ENCODE measurements around the gene MRTO4. TPM values are rescaled to one million over a fixed set of nuclear protein-coding genes. Genes with fewer than 3 reads are reported as not detected.
"Not testable (repeated sequence)": the region's sequence is repeated elsewhere in the genome, so short reads cannot be mapped to it uniquely, and the experiment has no call there.

Gene MRTO4
- total and polyA plus RNA-seq, 5 donors = 10.1 to 21.1 (median 12.6) TPM

DNA sequence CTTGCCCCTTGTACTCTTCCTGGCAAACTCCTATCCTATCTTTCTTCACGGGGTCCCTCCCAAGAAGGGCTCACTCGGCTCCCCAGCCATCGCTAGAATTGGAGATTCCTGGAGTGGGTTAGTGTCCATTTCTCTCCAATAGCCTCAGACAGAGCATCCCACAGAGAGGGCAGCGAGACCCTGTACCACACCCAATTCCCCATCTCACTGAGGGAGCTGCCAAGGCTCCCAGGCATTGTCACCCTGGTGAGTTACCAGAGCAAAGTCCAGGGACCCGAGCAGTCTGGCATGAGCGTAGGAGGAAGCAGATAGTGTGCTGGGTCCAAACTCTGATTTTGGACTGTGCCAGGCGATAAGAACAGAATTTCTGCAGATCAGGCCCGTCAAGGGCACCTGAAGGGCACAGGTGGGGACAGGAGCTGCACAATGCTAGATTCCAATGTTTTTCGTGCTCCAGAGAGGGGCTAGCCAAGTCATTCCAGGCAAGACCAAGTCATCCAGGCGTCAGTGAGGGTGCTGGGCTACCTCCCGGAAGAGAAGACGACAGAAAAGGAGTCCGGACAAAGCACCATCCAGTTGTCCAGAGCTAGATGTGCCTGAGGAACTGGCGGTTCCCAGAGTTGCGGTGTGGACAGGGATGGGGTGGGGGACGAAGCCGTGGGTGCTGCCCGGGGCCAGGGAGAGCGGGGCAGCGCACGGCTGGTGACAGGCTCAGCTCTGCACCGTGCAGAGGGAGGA is 21.7 kb downstream of the MRTO4 start:
- H3K4me3 ChIP-seq (ENCODE audit: low read length) = no peak overlapping the region
- intact Hi-C loops (cut with DNase I) = no loop called here
- no peaks in the 10 kb centered on the region for H3K9me3 ChIP-seq (ENCODE audit: control insufficient read depth, low read length)
- no peaks in the 10 kb centered on the region for H3K4me1 ChIP-seq (ENCODE audit: control insufficient read depth, insufficient read depth, low read length)
- H3K27me3 ChIP-seq (ENCODE audit: control insufficient read depth, insufficient read depth) = no peaks in the 10 kb centered on the region
- 85% methylated on average over 22 of the region's 22 CpGs for WGBS
- DNase-seq (no peak), ATAC-seq (peak in 1 of 2 donors; percentile 41)
- no peak overlapping the region for H3K27ac ChIP-seq (ENCODE audit: low read length)

DNA sequence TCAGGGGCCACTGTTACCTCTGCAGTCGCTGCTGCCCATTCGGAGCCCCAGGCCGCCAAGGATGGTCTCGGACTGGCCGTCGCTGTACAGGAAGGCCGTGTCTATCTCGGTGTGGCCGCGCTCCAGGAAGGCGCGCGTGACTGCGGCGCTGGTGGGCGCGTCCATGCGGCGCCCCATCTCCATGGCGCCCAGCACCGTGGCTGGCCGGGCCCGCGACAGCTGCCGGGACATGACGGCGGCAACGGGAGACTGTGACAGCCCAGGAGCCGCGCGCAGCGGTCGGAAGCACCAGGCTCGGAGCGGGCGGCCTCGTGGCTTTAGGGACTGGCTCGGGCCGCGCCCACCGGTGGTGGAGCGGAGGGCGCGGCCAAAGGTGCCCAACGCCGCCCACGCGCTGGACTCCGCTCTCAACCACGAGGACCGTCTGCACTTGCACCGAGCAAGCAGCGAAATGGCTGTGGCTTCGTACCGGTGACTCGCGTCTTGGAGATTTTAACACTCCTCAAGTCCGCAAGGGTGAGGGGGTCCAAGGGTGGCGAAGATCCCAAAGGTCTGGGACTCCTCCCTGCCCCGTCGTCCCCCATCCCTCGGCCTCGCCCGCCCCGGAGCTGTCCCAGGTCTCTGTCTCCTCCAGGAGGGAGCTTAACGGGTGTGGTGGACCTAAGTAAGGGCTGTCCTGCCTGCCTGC is 22.4 kb downstream of the MRTO4 start:
- H3K4me3 ChIP-seq (ENCODE audit: low read length); H3K9me3 ChIP-seq (ENCODE audit: control insufficient read depth, low read length): not testable (repeated sequence)
- WGBS = 17% methylated on average over 56 of the region's 66 CpGs

DNA sequence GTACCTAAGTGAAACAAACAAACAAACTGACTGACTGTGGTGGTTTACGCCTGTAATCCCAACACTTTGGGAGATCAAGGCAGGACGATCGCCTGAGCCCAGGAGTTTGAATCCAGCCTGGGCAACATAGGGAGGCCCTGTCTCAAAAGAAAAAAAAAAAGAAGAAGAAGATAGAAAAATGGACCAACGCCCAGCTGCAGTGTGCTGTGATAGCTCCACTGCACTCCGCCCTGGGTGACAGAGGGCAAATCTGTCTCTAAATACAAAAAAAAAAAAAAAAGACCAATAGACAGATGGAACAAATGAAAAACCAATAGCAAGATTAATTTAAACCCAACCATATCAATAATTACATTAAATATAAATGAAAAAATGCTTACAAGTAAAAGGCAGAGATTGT is 23.0 kb downstream of the MRTO4 start:
- ATAC-seq = no peak
- 95% methylated on average over 5 of the region's 5 CpGs for WGBS
- H3K27ac ChIP-seq (ENCODE audit: low read length) = no peak overlapping the region
- H3K4me3 ChIP-seq (ENCODE audit: low read length) = no peak overlapping the region
- H3K27me3 ChIP-seq (ENCODE audit: control insufficient read depth, insufficient read depth) = no peaks in the 10 kb centered on the region
- H3K4me1 ChIP-seq (ENCODE audit: control insufficient read depth, insufficient read depth, low read length) = no peaks in the 10 kb centered on the region
- no peak for DNase-seq
- no peaks in the 10 kb centered on the region for H3K9me3 ChIP-seq (ENCODE audit: control insufficient read depth, low read length)
- intact Hi-C loops (cut with DNase I) = no loop called here

More for the DNA sequence above, 22.4 kb downstream of the MRTO4 start:
- peak; percentile 68 to 70 for ATAC-seq
- H3K27me3 ChIP-seq (ENCODE audit: control insufficient read depth, insufficient read depth); DNase-seq; H3K27ac ChIP-seq (ENCODE audit: low read length); H3K4me1 ChIP-seq (ENCODE audit: control insufficient read depth, insufficient read depth, low read length); intact Hi-C loops (cut with DNase I): not testable (repeated sequence)

DNA sequence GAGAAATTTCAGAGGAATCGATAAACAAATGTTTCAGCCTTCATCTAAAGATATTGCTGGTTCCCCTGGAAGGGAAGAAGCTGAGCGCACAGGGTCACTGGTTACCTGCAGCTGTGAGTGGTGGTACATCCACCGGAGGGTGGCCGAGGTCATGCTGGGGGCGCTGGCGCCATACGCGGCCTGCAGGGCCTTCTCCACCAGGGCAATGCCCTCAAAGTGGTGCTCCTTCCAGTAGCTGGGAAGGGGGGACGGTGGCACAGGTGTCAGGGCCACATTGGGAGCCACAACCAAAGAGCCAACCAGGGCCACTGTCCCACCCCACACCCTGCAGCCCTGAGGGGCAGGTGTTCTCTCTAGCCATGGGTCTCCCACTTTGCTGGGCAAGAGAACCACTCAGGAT is 32.3 kb downstream of the MRTO4 start:
- no peaks in the 10 kb centered on the region for H3K4me1 ChIP-seq (ENCODE audit: control insufficient read depth, insufficient read depth, low read length)
- H3K27me3 ChIP-seq (ENCODE audit: control insufficient read depth, insufficient read depth) = no peaks in the 10 kb centered on the region
- no peaks in the 10 kb centered on the region for H3K9me3 ChIP-seq (ENCODE audit: control insufficient read depth, low read length)
- no peak overlapping the region for H3K27ac ChIP-seq (ENCODE audit: low read length)
- DNase-seq = no peak
- WGBS = 96% methylated on average over 9 of the region's 9 CpGs
- intact Hi-C loops (cut with DNase I) = no loop called here
- H3K4me3 ChIP-seq (ENCODE audit: low read length) = no peak overlapping the region
- no peak for ATAC-seq

DNA sequence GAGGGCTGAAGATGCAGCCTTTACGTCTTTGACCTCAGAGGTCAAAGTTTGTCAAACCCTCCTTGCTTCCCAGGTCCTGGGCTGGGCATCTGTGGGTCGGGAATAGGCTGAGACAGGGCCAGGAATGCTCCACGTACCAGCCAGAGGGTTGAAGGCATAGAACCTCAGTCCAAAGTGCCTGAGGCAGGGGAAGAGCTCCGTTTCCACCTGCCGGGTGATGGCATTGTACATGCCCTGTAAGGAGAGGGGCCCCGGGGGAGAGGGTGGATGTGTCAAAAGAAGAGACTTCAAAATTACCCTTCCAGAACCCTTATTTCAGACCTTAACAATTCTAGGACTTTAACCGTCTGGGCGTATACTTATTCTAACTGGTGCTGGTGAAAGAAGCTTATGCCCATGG is 33.3 kb downstream of the MRTO4 start:
- no peaks in the 10 kb centered on the region for H3K9me3 ChIP-seq (ENCODE audit: control insufficient read depth, low read length)

DNA sequence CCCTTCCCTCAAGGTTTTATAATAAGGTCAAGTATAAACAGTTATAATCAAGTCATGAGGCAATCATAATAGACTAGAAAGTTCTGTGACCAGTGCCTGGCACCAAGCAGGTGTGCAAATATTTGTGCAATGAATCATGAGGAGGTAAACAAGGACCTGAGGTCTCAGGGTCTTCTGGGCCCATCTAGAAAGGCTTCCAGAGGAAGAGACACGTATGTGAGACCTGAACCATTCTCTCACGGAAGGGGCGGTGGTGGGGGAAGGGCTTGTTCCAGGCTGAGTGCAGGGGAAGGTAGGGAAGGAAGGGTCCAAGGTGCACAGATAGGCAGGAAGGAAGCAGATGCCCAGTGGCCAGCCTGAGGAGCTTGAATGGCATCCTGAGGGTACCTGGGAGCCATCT is 33.8 kb downstream of the MRTO4 start:
- H3K27ac ChIP-seq (ENCODE audit: low read length); H3K9me3 ChIP-seq (ENCODE audit: control insufficient read depth, low read length); H3K4me1 ChIP-seq (ENCODE audit: control insufficient read depth, insufficient read depth, low read length); DNase-seq; intact Hi-C loops (cut with DNase I); H3K4me3 ChIP-seq (ENCODE audit: low read length); ATAC-seq; H3K27me3 ChIP-seq (ENCODE audit: control insufficient read depth, insufficient read depth): not testable (repeated sequence)
- 89% methylated on average over 3 of the region's 3 CpGs for WGBS

More for the DNA sequence above, 33.3 kb downstream of the MRTO4 start:
- no peak overlapping the region for H3K27ac ChIP-seq (ENCODE audit: low read length)
- WGBS = 86% methylated on average over 8 of the region's 8 CpGs
- no peaks in the 10 kb centered on the region for H3K27me3 ChIP-seq (ENCODE audit: control insufficient read depth, insufficient read depth)
- intact Hi-C loops (cut with DNase I) = no loop called here
- H3K4me1 ChIP-seq (ENCODE audit: control insufficient read depth, insufficient read depth, low read length) = no peaks in the 10 kb centered on the region
- ATAC-seq (no peak), DNase-seq (no peak)
- no peak overlapping the region for H3K4me3 ChIP-seq (ENCODE audit: low read length)

DNA sequence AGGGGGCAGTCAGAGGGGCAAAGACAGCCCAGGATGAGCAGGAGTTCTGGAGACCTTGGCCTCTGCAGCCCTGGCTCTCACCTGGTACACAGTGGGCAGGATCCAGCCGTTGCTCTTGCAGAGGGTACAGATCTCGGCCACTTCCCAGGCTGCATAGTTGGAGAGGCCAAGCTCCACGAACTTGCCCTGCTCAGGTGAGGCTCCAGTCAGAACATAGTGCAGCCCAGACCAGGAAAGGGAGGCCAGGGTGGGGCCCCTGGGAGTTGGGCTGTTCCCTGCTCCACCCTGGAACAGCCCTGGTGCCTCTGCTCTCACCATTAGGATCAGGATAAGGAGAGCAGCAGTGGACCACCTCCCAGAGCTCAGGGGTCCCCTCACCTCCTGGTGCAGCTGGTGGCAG is 34.2 kb downstream of the MRTO4 start:
- H3K9me3 ChIP-seq (ENCODE audit: control insufficient read depth, low read length); ATAC-seq; intact Hi-C loops (cut with DNase I); DNase-seq; H3K27ac ChIP-seq (ENCODE audit: low read length); H3K27me3 ChIP-seq (ENCODE audit: control insufficient read depth, insufficient read depth); H3K4me1 ChIP-seq (ENCODE audit: control insufficient read depth, insufficient read depth, low read length); H3K4me3 ChIP-seq (ENCODE audit: low read length): not testable (repeated sequence)
- WGBS = 89% methylated on average over 3 of the region's 3 CpGs

DNA sequence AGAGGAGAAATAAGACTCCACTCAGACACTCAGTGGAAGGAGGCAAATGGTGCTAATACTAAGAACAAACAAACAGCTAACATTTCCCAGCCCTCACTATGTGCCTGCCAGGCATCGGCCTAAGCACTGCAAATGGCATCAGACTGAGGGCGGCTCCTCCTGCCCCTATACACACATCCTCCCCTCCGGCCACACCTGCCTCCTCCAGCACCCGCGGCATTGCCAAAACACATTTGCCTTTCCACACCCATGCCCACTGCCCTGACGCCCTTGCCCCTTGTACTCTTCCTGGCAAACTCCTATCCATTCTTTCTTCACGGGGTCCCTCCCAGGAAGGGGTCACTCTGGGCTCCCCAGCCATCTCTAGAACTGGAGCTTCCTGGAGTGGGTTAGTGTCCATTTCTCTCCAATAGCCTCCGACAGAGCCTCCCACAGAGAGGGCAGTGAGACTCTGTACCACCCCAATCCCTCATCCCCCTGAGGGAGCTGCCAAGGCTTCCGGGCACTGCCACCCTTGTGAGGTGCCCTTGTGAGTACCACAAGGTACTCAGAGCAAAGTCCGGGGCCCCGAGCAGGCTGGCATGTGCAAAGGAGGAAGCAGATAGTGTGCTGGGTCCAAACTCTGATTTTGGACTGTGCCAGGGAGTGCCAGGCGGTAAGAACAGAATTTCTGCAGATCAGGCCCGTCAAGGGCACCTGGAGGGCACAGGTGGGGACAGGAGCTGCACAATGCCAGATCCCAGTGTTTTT is 36.0 kb downstream of the MRTO4 start:
- Histone ChIP-seq H3K4me3 (ENCODE audit: low read length) (no peak overlapping the region), H3K4me1 (ENCODE audit: control insufficient read depth, insufficient read depth, low read length) (no peaks in the 10 kb centered on the region), H3K27ac (ENCODE audit: low read length) (no peak overlapping the region), H3K9me3 (ENCODE audit: control insufficient read depth, low read length) (no peaks in the 10 kb centered on the region), H3K27me3 (ENCODE audit: control insufficient read depth, insufficient read depth) (no peaks in the 10 kb centered on the region)
- ATAC-seq (peak in 1 of 2 donors; percentile 14), DNase-seq (no peak)
- intact Hi-C loops (cut with DNase I) = no loop called here
- 91% methylated on average over 13 of the region's 13 CpGs for WGBS

DNA sequence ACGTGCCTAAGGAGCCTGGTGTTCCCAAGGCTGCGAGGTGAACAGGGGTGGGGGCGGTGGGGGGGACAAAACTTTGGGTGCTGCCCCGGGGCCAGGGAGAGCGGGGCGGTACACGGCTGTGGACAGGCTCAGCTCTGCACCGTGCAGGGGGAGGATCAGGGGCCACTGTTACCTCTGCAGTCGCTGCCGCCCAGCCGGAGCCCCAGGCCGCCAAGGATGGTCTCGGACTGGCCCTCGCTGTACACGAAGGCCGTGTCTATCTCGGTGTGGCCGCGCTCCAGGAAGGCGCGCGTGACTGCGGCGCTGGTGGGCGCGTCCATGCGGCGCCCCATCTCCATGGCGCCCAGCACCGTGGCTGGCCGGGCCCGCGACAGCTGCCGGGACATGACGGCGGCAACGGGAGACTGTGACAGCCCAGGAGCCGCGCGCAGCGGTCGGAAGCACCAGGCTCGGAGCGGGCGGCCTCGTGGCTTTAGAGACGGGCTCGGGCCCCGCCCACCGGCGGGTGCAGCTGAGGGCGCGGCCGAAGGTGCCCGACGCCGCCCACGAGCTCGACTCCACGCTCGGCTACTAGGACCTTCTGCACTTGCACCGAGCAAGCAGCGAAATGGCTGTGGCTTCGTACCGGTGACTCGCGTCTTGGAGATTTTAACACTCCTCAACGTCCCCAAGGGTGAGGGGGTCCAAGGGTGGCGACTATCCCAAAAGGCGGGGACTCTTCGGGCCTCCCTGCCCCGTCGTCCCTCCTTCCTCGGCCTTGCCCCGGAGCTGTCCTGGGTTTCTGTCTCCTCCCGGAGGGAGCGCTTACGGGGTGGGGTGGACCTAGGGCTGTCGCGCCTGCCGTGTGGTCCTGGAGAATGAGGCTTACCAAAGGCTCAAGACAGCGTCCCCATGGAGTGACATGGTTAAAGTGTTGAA is 37.0 kb downstream of the MRTO4 start, which contains the start of gene AKR7A3:
Gene AKR7A3, minus strand, starts transcription at position 447 of the 918 bp plus-strand sequence. Its CDS starts 61 bp downstream, at position 386.
- H3K27ac ChIP-seq (ENCODE audit: low read length); H3K27me3 ChIP-seq (ENCODE audit: control insufficient read depth, insufficient read depth); intact Hi-C loops (cut with DNase I); H3K9me3 ChIP-seq (ENCODE audit: control insufficient read depth, low read length); H3K4me1 ChIP-seq (ENCODE audit: control insufficient read depth, insufficient read depth, low read length): not testable (repeated sequence)
- 12% methylated on average over 71 of the region's 82 CpGs for WGBS
- DNase-seq (peak; percentile 65 to 83 (median 74)), ATAC-seq (peak; percentile 84 to 90)
- H3K4me3 ChIP-seq (ENCODE audit: low read length) = peak within 1 kb of the TSS; percentile 5

DNA sequence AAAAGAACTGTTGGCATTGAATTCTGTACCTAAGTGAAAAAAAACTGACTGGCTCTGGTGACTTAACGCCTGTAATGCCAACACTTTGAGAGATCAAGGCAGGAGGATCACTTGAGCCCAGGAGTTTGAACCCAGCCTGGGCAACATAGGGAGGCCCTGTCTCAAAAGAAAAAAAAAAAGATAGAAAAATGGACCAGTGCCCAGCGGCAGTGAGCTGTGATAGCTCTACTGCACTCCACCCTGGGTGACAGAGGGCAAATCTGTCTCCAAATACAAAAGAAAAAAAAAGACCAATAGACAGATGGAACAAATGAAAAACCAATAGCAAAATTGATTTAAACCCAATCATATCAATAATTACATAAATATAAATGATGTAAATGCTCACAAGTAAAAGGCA is 37.6 kb downstream of the MRTO4 start:
- Histone ChIP-seq H3K4me3 (ENCODE audit: low read length) (peak overlapping the region; percentile 5), H3K9me3 (ENCODE audit: control insufficient read depth, low read length) (no peaks in the 10 kb centered on the region), H3K4me1 (ENCODE audit: control insufficient read depth, insufficient read depth, low read length) (no peaks in the 10 kb centered on the region), H3K27ac (ENCODE audit: low read length) (no peak overlapping the region), H3K27me3 (ENCODE audit: control insufficient read depth, insufficient read depth) (no peaks in the 10 kb centered on the region)
- DNase-seq = no peak
- peak; percentile 53 to 58 for ATAC-seq
- intact Hi-C loops (cut with DNase I) = no loop called here
- WGBS = 24% methylated on average over 2 of the region's 2 CpGs
